SU-DHL-6 (cell line): ENCODE measurements around the gene TIE1.

Experiments
- CTCF ChIP-seq: fragments of 200-600 bp; sonication (generic); IDR thresholded peaks from one replicate; pipeline ENCODE4 v1.5.1; 2017; ENCODE audit warnings: antibody characterized with exemption, mild to moderate bottlenecking, low read length, moderate library complexity; ENCODE audit not compliant: insufficient read depth, poor library complexity, severe bottlenecking
- EZH2phosphoT487 ChIP-seq: fragments of 200-600 bp; sonication (generic), shearing (Covaris generic); conservative IDR thresholded peaks from 2 replicates; pipeline ENCODE4 v1.6.1; 2018; ENCODE audit warnings: mild to moderate bottlenecking, antibody characterized with exemption, low read length, moderate library complexity, mixed read lengths

- TF ChIP-seq CTCF (no peak), EZH2phosphoT487 (no peak)
Observed at GRCh38 chr1:43351421-43352350, 50.9 kb downstream of the TIE1 start.
